Trophoblast cell (in vitro differentiated cells and primary cell): ENCODE measurements around the gene FAM131C.

Source experiments
- DNase-seq, 2 donors: peaks; one replicate each; pipeline ENCODE4 v3.0.0-alpha.2; 2016
- H2AFZ ChIP-seq: 2 replicates; pipeline ENCODE4 v1.6.1; 2013; ENCODE audit warnings: low read length, moderate library complexity, mild to moderate bottlenecking; ENCODE audit not compliant: insufficient read depth, poor library complexity
- H2AK5ac ChIP-seq: 2 replicates; pipeline ENCODE4 v1.6.1; 2013; ENCODE audit warnings: mild to moderate bottlenecking, low read length
- H2BK120ac ChIP-seq: 2 replicates; pipeline ENCODE4 v1.6.1; 2013; ENCODE audit warnings: low read length, mild to moderate bottlenecking, moderate library complexity; ENCODE audit not compliant: insufficient read depth, poor library complexity
- H2BK12ac ChIP-seq: 2 replicates; pipeline ENCODE4 v1.6.1; 2013; ENCODE audit warnings: mild to moderate bottlenecking, low read length, moderate library complexity
- H2BK5ac ChIP-seq: 2 replicates; pipeline ENCODE4 v1.6.1; 2013; ENCODE audit warnings: low read length, low read depth, moderate library complexity, mild to moderate bottlenecking; ENCODE audit not compliant: poor library complexity
- H3K14ac ChIP-seq: 2 replicates; pipeline ENCODE4 v1.6.1; 2013; ENCODE audit warnings: mild to moderate bottlenecking, low read length
- H3K18ac ChIP-seq: 2 replicates; pipeline ENCODE4 v1.6.1; 2013; ENCODE audit warnings: mild to moderate bottlenecking, low read length
- H3K23ac ChIP-seq: 2 replicates; pipeline ENCODE4 v1.6.1; 2013; ENCODE audit warnings: low read length
- H3K27ac ChIP-seq: 2 replicates; pipeline ENCODE4 v1.5.1; 2013; ENCODE audit warnings: low read depth, mild to moderate bottlenecking, inconsistent platforms, low read length, moderate library complexity
- H3K27me3 ChIP-seq: 2 replicates; pipeline ENCODE4 v1.6.1; 2013; ENCODE audit warnings: inconsistent platforms, mild to moderate bottlenecking, low read length, moderate library complexity; ENCODE audit not compliant: insufficient read depth
- H3K36me3 ChIP-seq, 2 experiments: 1 replicate in 1 of 2; 2 replicates in 1 of 2; pipeline ENCODE4 v1.6.1; 2013; ENCODE audit warnings: low read length in 2 of 2, mild to moderate bottlenecking in 2 of 2, moderate library complexity in 1 of 2; ENCODE audit not compliant: insufficient read depth in 2 of 2, control insufficient read depth in 1 of 2
- H3K4ac ChIP-seq: 2 replicates; pipeline ENCODE4 v1.6.1; 2013; ENCODE audit warnings: low read depth, mild to moderate bottlenecking, low read length, moderate library complexity
- H3K4me1 ChIP-seq, 2 experiments: 1 replicate in 1 of 2; 2 replicates in 1 of 2; pipeline ENCODE4 v1.6.1; 2013; ENCODE audit warnings: low read length in 2 of 2, mild to moderate bottlenecking in 2 of 2, moderate library complexity in 1 of 2; ENCODE audit not compliant: insufficient read depth in 2 of 2, control insufficient read depth in 1 of 2
- H3K4me2 ChIP-seq: 2 replicates; pipeline ENCODE4 v1.6.1; 2013; ENCODE audit warnings: inconsistent platforms, mild to moderate bottlenecking, low read length, moderate library complexity
- H3K4me3 ChIP-seq: 2 replicates; pipeline ENCODE4 v1.5.1; 2013; ENCODE audit warnings: mild to moderate bottlenecking, low read depth, low read length, inconsistent platforms
- H3K79me1 ChIP-seq: one replicate; pipeline ENCODE4 v1.6.1; 2013; ENCODE audit warnings: low read length
- H3K79me2 ChIP-seq: 2 replicates; pipeline ENCODE4 v1.6.1; 2013; ENCODE audit warnings: low read length, mild to moderate bottlenecking; ENCODE audit not compliant: control insufficient read depth, insufficient read depth, poor library complexity
- H3K9ac ChIP-seq: 2 replicates; pipeline ENCODE4 v1.6.1; 2013; ENCODE audit warnings: mild to moderate bottlenecking, low read length
- H3K9me3 ChIP-seq: 2 replicates; pipeline ENCODE4 v1.6.1; 2013; ENCODE audit warnings: low read depth, mild to moderate bottlenecking, control low read depth, inconsistent platforms, low read length; ENCODE audit not compliant: insufficient read depth
- H4K12ac ChIP-seq: 2 replicates; pipeline ENCODE4 v1.6.1; 2013; ENCODE audit warnings: low read depth, mild to moderate bottlenecking, low read length, moderate library complexity
- H4K8ac ChIP-seq: 2 replicates; pipeline ENCODE4 v1.6.1; 2013; ENCODE audit warnings: low read depth, mild to moderate bottlenecking, low read length, moderate library complexity
- H4K91ac ChIP-seq: one replicate; pipeline ENCODE4 v1.6.1; 2013; ENCODE audit warnings: low read depth, mild to moderate bottlenecking, low read length, moderate library complexity
- WGBS: extraction: QIAGEN DNeasy Blood & Tissue Kit; methylation state at CpG from one replicate; pipeline ENCODE4 v1.1.7; 2013; ENCODE audit warnings: missing lambda C conversion rate; ENCODE audit not compliant: insufficient read length, insufficient coverage; ENCODE audit errors: extremely low coverage; 5-methylcytosine and 5-hydroxymethylcytosine counted together

The FAM131C gene

GRCh38 chr1:16068356-16069270 is 4.8 kb downstream of the FAM131C start:
- Histone ChIP-seq H4K12ac (no peak overlapping the region), H2BK5ac (no peak overlapping the region), H3K4ac (no peak overlapping the region), H2BK12ac (no peak overlapping the region), H3K4me3 (no peak overlapping the region), H4K91ac (no peak overlapping the region), H3K79me2 (no peaks in the 10 kb centered on the region), H3K27ac (no peak overlapping the region), H3K27me3 (peaks cover 9% of the 10 kb centered on the region), H2AK5ac (no peak overlapping the region), H3K4me2 (no peak overlapping the region), H3K79me1 (no peaks in the 10 kb centered on the region), H3K14ac (no peak overlapping the region), H3K36me3 (no peaks in the 10 kb centered on the region), H3K9ac (no peak overlapping the region), H3K9me3 (no peaks in the 10 kb centered on the region), H3K18ac (no peak overlapping the region), H2AFZ (no peak overlapping the region), H3K23ac (no peak overlapping the region), H3K4me1 (peaks cover under 1 to 12% of the 10 kb centered on the region in 2 experiments), H2BK120ac (no peak overlapping the region), H4K8ac (no peak overlapping the region)
- WGBS: no CpG with 5 or more reads among the region's 11 CpGs
- DNase-seq: no peak

- Histone ChIP-seq H3K4me3 (no peak overlapping the region), H2AFZ (no peak overlapping the region), H3K9ac (no peak overlapping the region), H3K4me2 (no peak overlapping the region), H2BK5ac (no peak overlapping the region), H2BK12ac (no peak overlapping the region), H3K4me1 (peaks cover 0 to 9% of the 10 kb centered on the region in 2 experiments), H3K18ac (no peak overlapping the region), H3K79me2 (no peaks in the 10 kb centered on the region), H2AK5ac (no peak overlapping the region), H2BK120ac (no peak overlapping the region), H4K12ac (no peak overlapping the region), H4K91ac (no peak overlapping the region), H3K36me3 (no peaks in the 10 kb centered on the region), H3K9me3 (no peaks in the 10 kb centered on the region), H3K23ac (no peak overlapping the region), H3K27ac (no peak overlapping the region), H3K4ac (no peak overlapping the region), H3K14ac (no peak overlapping the region), H3K27me3 (peaks cover 2% of the 10 kb centered on the region), H4K8ac (no peak overlapping the region), H3K79me1 (no peaks in the 10 kb centered on the region)
- WGBS: no CpG with 5 or more reads among the region's 13 CpGs
- DNase-seq: no peak
Measured at GRCh38 chr1:16067933-16068332, 5.5 kb downstream of the FAM131C start.

GRCh38 chr1:16067127-16067768 is 6.2 kb downstream of the FAM131C start:
- Histone ChIP-seq H3K23ac (no peak overlapping the region), H3K4ac (no peak overlapping the region), H2BK5ac (no peak overlapping the region), H2AK5ac (no peak overlapping the region), H3K9ac (no peak overlapping the region), H2BK12ac (no peak overlapping the region), H4K12ac (no peak overlapping the region), H3K27ac (no peak overlapping the region), H3K14ac (no peak overlapping the region), H4K8ac (no peak overlapping the region), H3K36me3 (no peaks in the 10 kb centered on the region), H3K4me1 (peaks cover 0 to 8% of the 10 kb centered on the region in 2 experiments), H3K79me2 (no peaks in the 10 kb centered on the region), H3K9me3 (no peaks in the 10 kb centered on the region), H3K79me1 (no peaks in the 10 kb centered on the region), H2AFZ (no peak overlapping the region), H3K4me3 (no peak overlapping the region), H2BK120ac (no peak overlapping the region), H3K27me3 (no peaks in the 10 kb centered on the region), H4K91ac (no peak overlapping the region), H3K18ac (no peak overlapping the region), H3K4me2 (no peak overlapping the region)
- DNase-seq: no peak
- no CpG with 5 or more reads among the region's 6 CpGs for WGBS

DNA sequence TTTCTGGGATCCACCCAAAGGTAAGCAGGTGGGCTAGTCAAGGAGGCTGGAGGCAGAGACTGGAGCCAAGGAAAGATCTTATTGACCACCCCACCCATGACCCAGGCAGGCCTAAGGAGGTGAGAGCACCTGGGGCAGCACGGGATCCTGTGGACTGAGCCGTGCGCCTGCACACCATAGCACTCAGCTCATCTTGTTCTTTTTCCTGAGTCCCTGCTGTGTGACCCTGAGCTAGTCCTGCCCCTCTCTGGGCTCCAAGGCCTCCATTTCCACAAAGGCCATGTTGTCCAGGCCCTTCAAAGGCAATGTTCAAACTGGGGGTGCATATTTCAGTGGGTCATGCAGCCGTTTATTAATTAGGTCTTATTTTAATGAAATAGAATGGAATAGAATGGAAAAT is 7.2 kb downstream of the FAM131C start:
- Histone ChIP-seq H3K79me1 (no peaks in the 10 kb centered on the region), H3K4me2 (no peak overlapping the region), H2BK120ac (no peak overlapping the region), H3K27me3 (no peaks in the 10 kb centered on the region), H4K12ac (no peak overlapping the region), H3K4ac (no peak overlapping the region), H4K8ac (no peak overlapping the region), H2BK5ac (no peak overlapping the region), H3K14ac (no peak overlapping the region), H3K4me1 (peaks cover 0 to 8% of the 10 kb centered on the region in 2 experiments), H3K23ac (no peak overlapping the region), H3K9ac (no peak overlapping the region), H3K36me3 (no peaks in the 10 kb centered on the region), H3K27ac (no peak overlapping the region), H2AFZ (no peak overlapping the region), H2BK12ac (no peak overlapping the region), H3K79me2 (no peaks in the 10 kb centered on the region), H3K9me3 (no peaks in the 10 kb centered on the region), H3K18ac (no peak overlapping the region), H3K4me3 (no peak overlapping the region), H4K91ac (no peak overlapping the region), H2AK5ac (no peak overlapping the region)
- no peak for DNase-seq
- WGBS: no CpG with 5 or more reads among the region's 4 CpGs
